Mesothelial cell of epicardium (in vitro differentiated cells): Measurements from ENCODE around the gene CDH26. TPM values are rescaled to one million over a fixed set of nuclear protein-coding genes. Genes with fewer than 3 reads are reported as not detected.

ENCODE experiments used
- DNase-seq, 2 experiments: peaks; one replicate each; pipeline ENCODE4 v3.0.0; 2021; ENCODE audit warnings: low spot score in 2 of 2; ENCODE audit not compliant: unreplicated experiment in 2 of 2
- H3K27ac Mint-ChIP-seq: 2 replicates; pipeline ENCODE4 v1.8.0; 2021; ENCODE audit warnings: mixed read lengths
- H3K27me3 Mint-ChIP-seq: 2 replicates; pipeline ENCODE4 v1.8.0; 2021; ENCODE audit warnings: low read depth, mixed read lengths
- H3K36me3 Mint-ChIP-seq: 2 replicates; pipeline ENCODE4 v1.8.0; 2021; ENCODE audit warnings: mixed read lengths
- H3K4me1 Mint-ChIP-seq: 2 replicates; pipeline ENCODE4 v1.8.0; 2021; ENCODE audit warnings: mixed read lengths
- H3K4me3 Mint-ChIP-seq: 2 replicates; pipeline ENCODE4 v1.8.0; 2021; ENCODE audit warnings: mild to moderate bottlenecking, moderate library complexity, mixed read lengths
- H3K9me3 Mint-ChIP-seq: 2 replicates; pipeline ENCODE4 v1.8.0; 2021; ENCODE audit warnings: mixed read lengths
- total RNA-seq: library from RNA; stranded (reverse); gene quantifications from 3 replicates; pipeline ENCODE4 v1.2.1, GENCODE V29; 2021
- TF ChIP-seq, protein P1 (sequence below): fragments of 200-600 bp; sonication (generic); IDR thresholded peaks from one replicate; pipeline ENCODE4 v1.5.0; 2021; ENCODE audit warnings: antibody characterized with exemption; ENCODE audit not compliant: unreplicated experiment

The CDH26 gene
- total RNA-seq, 1 donor from 2014 or later: 0.49 TPM

DNA sequence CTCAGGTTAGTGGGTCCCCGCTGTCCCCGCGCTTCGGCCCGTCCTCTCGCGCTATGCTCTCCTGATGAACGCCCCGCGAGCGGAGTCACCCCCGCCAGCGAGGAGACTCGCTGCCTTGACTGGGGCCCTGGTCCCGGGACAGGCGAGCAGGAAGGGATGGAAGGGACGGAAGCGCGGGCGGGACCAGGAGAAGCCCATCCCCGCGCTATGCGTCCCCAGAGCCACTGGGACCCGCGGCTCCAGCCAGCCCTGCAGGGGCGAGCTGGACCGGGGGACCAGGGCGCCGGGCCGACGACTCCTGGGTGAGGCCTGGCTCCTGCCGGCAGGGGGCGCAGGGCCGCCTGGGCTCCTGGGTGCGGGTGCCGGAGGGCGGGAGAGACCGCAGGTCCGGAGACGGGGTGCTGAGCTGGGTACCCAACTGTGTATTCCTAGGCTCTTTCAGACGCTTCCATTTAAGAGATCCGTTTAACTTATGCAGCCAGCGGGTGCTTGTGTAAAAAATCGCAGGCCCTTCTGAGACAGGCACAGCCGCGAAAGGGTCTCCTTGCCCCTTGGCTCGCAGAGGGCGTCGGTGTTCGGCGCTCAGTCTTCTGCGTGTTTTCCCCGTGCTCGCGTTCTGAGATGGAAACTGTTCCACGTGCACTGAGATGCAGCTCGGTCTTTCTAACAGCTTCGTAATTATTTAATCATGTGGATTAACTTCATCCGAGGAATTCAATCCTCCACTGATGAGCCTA lies 24.2 kb upstream of the CDH26 start:
- H3K4me3 Mint-ChIP-seq: peak overlapping the region; percentile 71
- H3K9me3 Mint-ChIP-seq: no peaks in the 10 kb centered on the region
- peak; percentile 63 to 90 for DNase-seq
- TF ChIP-seq, protein P1, sequence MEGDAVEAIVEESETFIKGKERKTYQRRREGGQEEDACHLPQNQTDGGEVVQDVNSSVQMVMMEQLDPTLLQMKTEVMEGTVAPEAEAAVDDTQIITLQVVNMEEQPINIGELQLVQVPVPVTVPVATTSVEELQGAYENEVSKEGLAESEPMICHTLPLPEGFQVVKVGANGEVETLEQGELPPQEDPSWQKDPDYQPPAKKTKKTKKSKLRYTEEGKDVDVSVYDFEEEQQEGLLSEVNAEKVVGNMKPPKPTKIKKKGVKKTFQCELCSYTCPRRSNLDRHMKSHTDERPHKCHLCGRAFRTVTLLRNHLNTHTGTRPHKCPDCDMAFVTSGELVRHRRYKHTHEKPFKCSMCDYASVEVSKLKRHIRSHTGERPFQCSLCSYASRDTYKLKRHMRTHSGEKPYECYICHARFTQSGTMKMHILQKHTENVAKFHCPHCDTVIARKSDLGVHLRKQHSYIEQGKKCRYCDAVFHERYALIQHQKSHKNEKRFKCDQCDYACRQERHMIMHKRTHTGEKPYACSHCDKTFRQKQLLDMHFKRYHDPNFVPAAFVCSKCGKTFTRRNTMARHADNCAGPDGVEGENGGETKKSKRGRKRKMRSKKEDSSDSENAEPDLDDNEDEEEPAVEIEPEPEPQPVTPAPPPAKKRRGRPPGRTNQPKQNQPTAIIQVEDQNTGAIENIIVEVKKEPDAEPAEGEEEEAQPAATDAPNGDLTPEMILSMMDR: peak; percentile 97
- no peaks in the 10 kb centered on the region for H3K36me3 Mint-ChIP-seq
- no peak overlapping the region for H3K27ac Mint-ChIP-seq
- H3K27me3 Mint-ChIP-seq: no peaks in the 10 kb centered on the region
- peaks cover 34% of the 10 kb centered on the region for H3K4me1 Mint-ChIP-seq

DNA sequence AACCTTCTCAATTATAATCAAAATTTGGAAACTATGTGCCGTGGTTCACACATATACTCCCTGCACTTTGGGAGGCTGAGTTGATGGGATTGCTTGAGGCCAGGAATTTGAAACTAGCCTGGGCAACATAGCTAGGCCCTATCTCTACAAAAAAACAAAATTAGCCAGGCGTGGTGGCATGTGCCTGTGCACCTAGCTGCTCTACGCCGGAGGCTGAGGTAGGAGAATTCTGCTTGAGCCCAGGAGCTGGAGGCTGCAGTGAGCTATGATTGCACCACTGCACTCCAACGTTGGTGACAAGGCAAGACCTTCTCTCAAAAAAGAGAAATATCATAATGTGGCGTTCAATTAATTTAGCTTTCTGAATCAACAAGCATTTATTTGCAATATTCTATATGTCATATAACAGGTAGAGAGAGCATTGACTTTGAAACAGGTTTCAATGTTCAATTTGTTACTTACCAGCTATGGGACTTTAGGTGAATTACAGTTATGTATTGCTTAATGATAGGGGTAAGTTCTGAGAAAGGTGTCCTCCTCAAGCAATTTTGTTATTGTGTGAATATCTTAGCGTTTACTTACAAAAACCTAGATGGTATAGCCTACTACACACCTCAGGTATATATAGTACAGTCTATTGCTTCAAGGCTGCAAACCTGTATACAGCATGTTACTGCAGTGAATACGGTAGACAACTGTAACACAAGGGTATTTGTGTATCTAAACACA lies 22.6 kb upstream of the CDH26 start:
- TF ChIP-seq, protein P1: no peak
- Mint-ChIP-seq H3K9me3 (no peaks in the 10 kb centered on the region), H3K27ac (no peak overlapping the region), H3K27me3 (no peaks in the 10 kb centered on the region), H3K36me3 (no peaks in the 10 kb centered on the region), H3K4me3 (no peak overlapping the region), H3K4me1 (peaks cover 30% of the 10 kb centered on the region)
- DNase-seq: no peak

DNA sequence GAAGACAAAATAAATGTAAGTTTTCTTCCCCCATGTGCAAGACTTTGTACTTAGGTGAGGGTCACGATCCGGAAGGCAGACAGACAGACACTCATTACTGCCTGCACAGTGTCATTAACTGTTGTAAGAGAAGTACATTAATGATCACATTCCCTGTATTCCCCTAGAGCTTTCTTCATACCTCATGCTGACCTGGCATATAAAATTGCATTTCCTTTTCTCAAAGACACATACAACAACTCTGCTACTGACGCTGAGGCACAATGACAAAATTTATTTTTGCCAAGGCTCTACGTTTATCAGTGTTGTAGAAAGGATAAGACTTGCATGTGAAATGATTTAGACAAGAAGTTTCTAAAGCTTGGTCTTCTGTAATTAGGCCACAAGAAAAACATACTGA lies 21.8 kb upstream of the CDH26 start:
- Mint-ChIP-seq H3K27me3 (no peaks in the 10 kb centered on the region), H3K36me3 (no peaks in the 10 kb centered on the region), H3K9me3 (no peaks in the 10 kb centered on the region), H3K4me3 (no peak overlapping the region), H3K4me1 (peaks cover 35% of the 10 kb centered on the region), H3K27ac (no peak overlapping the region)
- TF ChIP-seq, protein P1: no peak
- no peak for DNase-seq

DNA sequence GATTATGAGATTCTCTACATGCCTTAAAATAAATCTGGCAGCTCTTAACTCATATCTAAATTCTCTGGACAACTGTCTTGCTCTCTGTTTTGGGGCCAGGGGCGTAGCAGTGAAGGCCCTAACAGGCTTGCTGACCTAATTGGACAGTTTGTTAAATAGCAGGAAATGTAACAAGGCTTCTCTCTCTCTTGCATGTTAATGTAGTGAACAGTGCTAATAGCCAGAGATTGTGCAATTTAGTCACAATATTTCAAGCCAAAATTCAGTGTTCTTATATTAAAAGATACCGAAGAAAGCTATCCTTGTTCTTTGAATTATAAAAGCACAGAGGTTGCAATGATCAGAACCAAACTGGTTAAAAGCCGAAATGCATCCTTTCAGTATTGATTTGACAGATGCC lies 21.1 kb upstream of the CDH26 start:
- Mint-ChIP-seq H3K9me3 (no peaks in the 10 kb centered on the region), H3K4me3 (no peak overlapping the region), H3K4me1 (peaks cover 35% of the 10 kb centered on the region), H3K27ac (no peak overlapping the region), H3K36me3 (no peaks in the 10 kb centered on the region), H3K27me3 (no peaks in the 10 kb centered on the region)
- TF ChIP-seq, protein P1: no peak
- no peak for DNase-seq

DNA sequence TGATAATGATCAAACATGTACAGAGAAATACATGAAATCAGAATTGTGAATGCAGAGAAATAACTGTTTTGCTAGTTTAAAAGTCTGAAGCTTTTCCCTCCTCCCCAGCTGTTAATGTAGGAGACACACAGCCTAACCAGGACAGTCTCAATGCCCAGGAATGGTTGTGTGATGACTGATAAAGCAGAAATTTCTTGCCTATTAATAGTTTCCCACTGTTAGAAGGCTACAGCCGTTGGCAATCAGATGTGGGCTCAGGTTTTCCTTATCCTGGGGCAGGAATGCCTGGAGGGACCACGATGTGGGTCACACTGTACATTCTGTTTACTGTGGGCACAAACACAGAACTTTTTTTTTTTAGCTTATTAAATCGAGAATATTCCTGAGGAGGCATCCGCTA lies 20.0 kb upstream of the CDH26 start:
- Mint-ChIP-seq H3K9me3 (no peaks in the 10 kb centered on the region), H3K4me3 (peak overlapping the region; percentile 75), H3K27ac (peak overlapping the region; percentile 69), H3K27me3 (no peaks in the 10 kb centered on the region), H3K36me3 (no peaks in the 10 kb centered on the region), H3K4me1 (peaks cover 38% of the 10 kb centered on the region)
- TF ChIP-seq, protein P1: no peak
- no peak for DNase-seq
